ENCODE results near the gene EPHB1. TPM values are rescaled to one million over a fixed set of nuclear protein-coding genes. Genes with fewer than 3 reads are reported as not detected.
"Not testable (repeated sequence)": the region's sequence is repeated elsewhere in the genome, so short reads cannot be mapped to it uniquely, and the experiment has no call there.

The EPHB1 gene
- total RNA-seq, 1 donor from 2014 or later, result 13.7 TPM

DNA sequence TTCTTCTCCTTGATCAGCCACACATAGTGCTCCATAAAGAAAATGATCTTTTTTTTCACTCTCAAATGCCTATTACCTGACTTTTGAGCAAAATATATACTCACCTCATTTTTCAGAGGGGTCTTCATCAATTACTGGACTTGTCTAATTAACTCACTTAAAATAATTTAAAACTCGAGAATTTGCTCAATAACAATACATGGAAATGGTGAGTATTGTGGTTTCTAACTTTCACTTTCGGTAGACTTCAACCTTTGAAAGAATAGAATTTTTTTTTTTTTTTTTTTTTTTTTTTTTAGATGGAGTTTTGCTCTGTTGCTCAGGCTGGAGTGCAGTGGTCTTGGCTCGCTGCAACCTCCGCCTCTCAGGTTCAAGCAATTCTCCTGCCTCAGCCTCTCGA is 17.7 kb upstream of the EPHB1 start:
- Mint-ChIP-seq H3K27me3 (ENCODE audit: low read depth) (no peaks in the 10 kb centered on the region), H3K4me1 (no peaks in the 10 kb centered on the region), H3K9me3 (no peaks in the 10 kb centered on the region), H3K36me3 (ENCODE audit: low read depth) (no peaks in the 10 kb centered on the region), H3K27ac (ENCODE audit: unreplicated experiment) (no peak overlapping the region), H3K4me3 (no peak overlapping the region)
- DNase-seq (ENCODE audit: low read depth, low spot score), result no peak
- TF ChIP-seq, protein P1, sequence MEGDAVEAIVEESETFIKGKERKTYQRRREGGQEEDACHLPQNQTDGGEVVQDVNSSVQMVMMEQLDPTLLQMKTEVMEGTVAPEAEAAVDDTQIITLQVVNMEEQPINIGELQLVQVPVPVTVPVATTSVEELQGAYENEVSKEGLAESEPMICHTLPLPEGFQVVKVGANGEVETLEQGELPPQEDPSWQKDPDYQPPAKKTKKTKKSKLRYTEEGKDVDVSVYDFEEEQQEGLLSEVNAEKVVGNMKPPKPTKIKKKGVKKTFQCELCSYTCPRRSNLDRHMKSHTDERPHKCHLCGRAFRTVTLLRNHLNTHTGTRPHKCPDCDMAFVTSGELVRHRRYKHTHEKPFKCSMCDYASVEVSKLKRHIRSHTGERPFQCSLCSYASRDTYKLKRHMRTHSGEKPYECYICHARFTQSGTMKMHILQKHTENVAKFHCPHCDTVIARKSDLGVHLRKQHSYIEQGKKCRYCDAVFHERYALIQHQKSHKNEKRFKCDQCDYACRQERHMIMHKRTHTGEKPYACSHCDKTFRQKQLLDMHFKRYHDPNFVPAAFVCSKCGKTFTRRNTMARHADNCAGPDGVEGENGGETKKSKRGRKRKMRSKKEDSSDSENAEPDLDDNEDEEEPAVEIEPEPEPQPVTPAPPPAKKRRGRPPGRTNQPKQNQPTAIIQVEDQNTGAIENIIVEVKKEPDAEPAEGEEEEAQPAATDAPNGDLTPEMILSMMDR (conservative IDR thresholded peaks at IDR 0.05), result no peak

DNA sequence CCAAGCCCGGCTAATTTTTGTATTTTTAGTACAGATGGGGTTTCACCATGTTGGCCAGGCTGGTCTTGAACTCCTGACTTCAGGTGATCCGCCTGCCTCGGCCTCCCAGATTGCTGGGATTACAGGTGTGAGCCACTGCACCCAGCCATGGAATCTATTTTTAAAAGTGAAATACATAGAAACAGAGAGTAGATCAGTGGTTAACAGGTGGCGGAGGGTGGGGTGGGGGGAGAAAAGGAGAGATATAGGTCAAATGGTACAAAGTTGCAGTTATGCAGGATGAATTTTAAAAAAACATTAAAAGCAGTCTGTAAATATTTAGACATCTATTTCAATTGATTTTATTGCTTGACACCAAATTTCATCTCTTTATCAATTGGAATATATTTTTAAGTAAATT is 6.8 kb upstream of the EPHB1 start:
- H3K27me3 Mint-ChIP-seq (ENCODE audit: low read depth), result peaks cover 28% of the 10 kb centered on the region

DNA sequence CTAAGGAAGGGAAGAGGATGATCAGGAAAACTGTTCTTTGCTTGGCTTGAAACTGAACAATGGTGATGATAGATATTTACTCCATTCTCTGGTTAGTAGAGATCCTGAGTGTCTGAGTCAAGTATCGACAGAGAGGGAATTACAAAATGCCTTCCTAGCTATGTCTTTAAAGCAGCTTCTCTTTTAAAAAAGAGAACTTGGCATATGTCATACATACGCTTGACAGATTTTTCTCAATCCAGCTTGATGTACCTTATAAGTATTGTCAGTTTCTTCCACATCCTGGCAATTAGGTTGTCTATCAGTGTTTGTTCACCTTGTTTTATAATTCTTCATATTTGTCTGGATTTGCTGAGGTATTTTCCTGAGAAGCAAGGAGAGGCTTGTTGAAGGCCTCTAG is 5.0 kb upstream of the EPHB1 start:
- Mint-ChIP-seq H3K27me3 (ENCODE audit: low read depth) (peaks cover 36% of the 10 kb centered on the region), H3K9me3 (no peaks in the 10 kb centered on the region), H3K27ac (ENCODE audit: unreplicated experiment) (no peak overlapping the region), H3K4me3 (no peak overlapping the region), H3K36me3 (ENCODE audit: low read depth) (no peaks in the 10 kb centered on the region), H3K4me1 (no peaks in the 10 kb centered on the region)
- DNase-seq (ENCODE audit: low read depth, low spot score), result no peak
- TF ChIP-seq, protein P1 (conservative IDR thresholded peaks at IDR 0.05), result no peak

More for the DNA sequence above, 6.8 kb upstream of the EPHB1 start:
- not testable (repeated sequence) for H3K36me3 Mint-ChIP-seq (ENCODE audit: low read depth); DNase-seq (ENCODE audit: low read depth, low spot score); H3K27ac Mint-ChIP-seq (ENCODE audit: unreplicated experiment); H3K9me3 Mint-ChIP-seq; H3K4me1 Mint-ChIP-seq; H3K4me3 Mint-ChIP-seq

DNA sequence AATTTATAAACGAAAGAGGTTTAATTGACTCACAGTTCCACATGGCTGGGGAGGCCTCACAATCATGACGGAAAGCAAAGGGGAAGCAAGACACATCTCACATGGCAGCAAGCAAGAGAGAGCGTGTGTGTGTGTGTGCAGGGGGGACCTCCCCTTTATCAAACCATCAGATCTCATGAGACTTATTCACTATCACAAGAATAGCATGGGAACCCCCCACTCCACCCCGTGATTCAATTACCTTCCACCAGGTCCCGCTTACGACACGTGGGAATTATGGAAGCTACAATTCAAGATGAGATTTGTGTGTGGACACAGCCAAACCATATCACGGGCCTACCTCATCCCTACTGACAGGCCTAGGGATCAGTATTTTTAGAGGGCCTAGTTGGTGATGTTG is 3.1 kb upstream of the EPHB1 start:
- peaks cover 47% of the 10 kb centered on the region for H3K27me3 Mint-ChIP-seq (ENCODE audit: low read depth)
- no peak overlapping the region for H3K27ac Mint-ChIP-seq (ENCODE audit: unreplicated experiment)
- H3K4me3 Mint-ChIP-seq, result no peak overlapping the region
- DNase-seq (ENCODE audit: low read depth, low spot score), result no peak
- TF ChIP-seq, protein P1 (conservative IDR thresholded peaks at IDR 0.05), result no peak
- H3K4me1 Mint-ChIP-seq, result peaks cover 2% of the 10 kb centered on the region
- H3K9me3 Mint-ChIP-seq, result no peaks in the 10 kb centered on the region
- no peaks in the 10 kb centered on the region for H3K36me3 Mint-ChIP-seq (ENCODE audit: low read depth)

DNA sequence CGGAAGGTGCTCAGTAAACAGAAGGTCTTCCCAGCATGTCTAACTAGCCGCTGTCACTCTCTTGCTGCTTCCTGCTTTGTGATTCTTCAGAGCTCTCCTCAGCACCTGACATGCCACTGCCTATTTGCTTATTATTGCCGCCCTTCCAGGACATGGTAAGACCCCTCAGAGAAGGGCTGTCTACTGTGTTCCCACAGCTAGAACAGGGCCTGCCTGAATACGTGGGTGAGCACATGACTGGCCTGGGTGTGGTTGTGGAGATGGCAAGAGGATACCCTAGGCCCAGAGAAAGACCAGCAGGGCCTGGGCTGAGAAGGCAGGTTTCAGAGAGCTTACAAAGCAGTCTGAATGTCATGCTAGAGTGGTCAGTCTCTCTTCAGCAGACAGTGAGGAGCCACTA is 2.4 kb upstream of the EPHB1 start:
- TF ChIP-seq, protein P1 (conservative IDR thresholded peaks at IDR 0.05), result no peak
- Mint-ChIP-seq H3K36me3 (ENCODE audit: low read depth) (no peaks in the 10 kb centered on the region), H3K4me3 (no peak overlapping the region), H3K9me3 (no peaks in the 10 kb centered on the region), H3K4me1 (peaks cover 9% of the 10 kb centered on the region), H3K27ac (ENCODE audit: unreplicated experiment) (no peak overlapping the region), H3K27me3 (ENCODE audit: low read depth) (peaks cover 51% of the 10 kb centered on the region)
- no peak for DNase-seq (ENCODE audit: low read depth, low spot score)

DNA sequence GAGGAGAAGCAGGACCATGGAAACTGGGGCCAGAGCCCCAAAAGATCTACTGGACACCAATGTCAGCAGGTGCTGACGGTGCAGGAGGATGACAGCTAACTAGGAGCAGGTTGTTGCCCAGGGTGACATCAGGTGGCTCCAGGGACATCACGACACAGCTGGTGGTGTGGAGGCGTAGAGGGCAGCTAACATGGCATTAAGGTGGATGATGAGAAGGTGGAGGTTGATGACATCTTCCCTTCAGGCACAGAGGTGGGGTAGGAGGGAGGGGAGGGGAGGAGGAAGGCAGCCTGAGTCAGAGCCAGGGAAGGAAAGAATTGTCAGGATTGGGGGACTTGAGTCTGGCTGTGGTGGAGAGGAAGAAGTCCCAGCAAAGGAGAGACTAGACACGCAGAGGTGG is 1.5 kb upstream of the EPHB1 start:
- no peak for DNase-seq (ENCODE audit: low read depth, low spot score)
- H3K4me1 Mint-ChIP-seq, result peaks cover 13% of the 10 kb centered on the region
- no peak overlapping the region for H3K4me3 Mint-ChIP-seq
- no peak overlapping the region for H3K27ac Mint-ChIP-seq (ENCODE audit: unreplicated experiment)
- H3K36me3 Mint-ChIP-seq (ENCODE audit: low read depth), result no peaks in the 10 kb centered on the region
- peaks cover 59% of the 10 kb centered on the region for H3K27me3 Mint-ChIP-seq (ENCODE audit: low read depth)
- no peaks in the 10 kb centered on the region for H3K9me3 Mint-ChIP-seq
- TF ChIP-seq, protein P1 (conservative IDR thresholded peaks at IDR 0.05), result no peak

Measured in neural crest cell (in vitro differentiated cells).